PFSK-1 (cell line): Measurements from ENCODE around the gene CEPT1.

Source experiments
- FOXP2 ChIP-seq: optimal IDR thresholded peaks from 2 replicates; pipeline ENCODE3; 2011; ENCODE audit warnings: borderline replicate concordance, control low read depth, inconsistent platforms; ENCODE audit not compliant: insufficient read depth; ENCODE audit errors: extremely low read length, extremely low read depth
- POLR2AphosphoS5 ChIP-seq: IDR thresholded peaks from 2 replicates; pipeline ENCODE4 v1.6.1; 2012; ENCODE audit warnings: low read depth, mild to moderate bottlenecking, control low read depth, low read length, moderate library complexity
- SIN3A ChIP-seq: IDR thresholded peaks from 2 replicates; pipeline ENCODE4 v1.6.1; 2012; ENCODE audit warnings: mild to moderate bottlenecking, low read length, moderate library complexity, borderline replicate concordance; ENCODE audit not compliant: insufficient read depth
- TAF1 ChIP-seq: IDR thresholded peaks from 2 replicates; pipeline ENCODE4 v1.6.1; 2012; ENCODE audit warnings: low read length, control low read depth, borderline replicate concordance; ENCODE audit not compliant: insufficient read depth
- TF ChIP-seq, protein P1 (sequence below), 2 experiments: IDR thresholded peaks; 2 replicates each; pipeline versions ENCODE4 v1.6.1 to v1.8.0; 2011 to 2012; ENCODE audit warnings: low read depth in 2 of 2, low read length in 2 of 2, control low read depth in 1 of 2, inconsistent platforms in 1 of 2, mild to moderate bottlenecking in 1 of 2, moderate library complexity in 1 of 2; ENCODE audit not compliant: insufficient read depth in 1 of 2

DNA sequence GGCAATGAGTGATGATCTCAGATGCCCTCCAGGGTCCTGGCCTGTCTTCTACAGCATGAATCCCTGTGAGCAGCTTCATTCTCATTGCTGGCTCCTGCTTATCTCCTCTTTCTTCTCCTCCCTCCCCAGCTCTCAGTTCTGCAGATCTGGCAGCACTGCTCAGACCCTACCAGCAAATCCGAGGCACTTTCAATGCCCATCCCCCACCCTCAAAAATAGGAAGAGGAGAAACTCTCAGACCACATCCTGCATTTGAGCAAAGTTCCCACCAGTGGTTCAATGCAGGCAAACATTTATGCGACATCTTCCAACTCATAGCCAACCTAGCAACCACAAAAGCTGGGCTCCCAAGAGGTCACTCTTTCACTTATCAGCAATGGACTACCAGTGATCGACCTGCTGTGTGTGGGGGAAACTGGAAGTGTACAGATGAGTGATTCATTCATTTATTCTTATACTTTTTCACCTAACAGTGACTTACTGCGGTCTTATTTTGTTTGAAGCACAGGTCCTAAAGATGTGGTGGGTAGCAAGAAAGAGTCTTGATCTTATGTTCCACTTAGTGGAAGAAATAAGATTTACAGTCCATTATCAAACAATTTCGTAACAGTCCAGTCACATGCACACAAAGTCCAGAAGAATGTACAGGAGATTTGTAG lies 81.7 kb downstream of the CEPT1 start:
- no peak for TF ChIP-seq TAF1
- TF ChIP-seq, protein P1, sequence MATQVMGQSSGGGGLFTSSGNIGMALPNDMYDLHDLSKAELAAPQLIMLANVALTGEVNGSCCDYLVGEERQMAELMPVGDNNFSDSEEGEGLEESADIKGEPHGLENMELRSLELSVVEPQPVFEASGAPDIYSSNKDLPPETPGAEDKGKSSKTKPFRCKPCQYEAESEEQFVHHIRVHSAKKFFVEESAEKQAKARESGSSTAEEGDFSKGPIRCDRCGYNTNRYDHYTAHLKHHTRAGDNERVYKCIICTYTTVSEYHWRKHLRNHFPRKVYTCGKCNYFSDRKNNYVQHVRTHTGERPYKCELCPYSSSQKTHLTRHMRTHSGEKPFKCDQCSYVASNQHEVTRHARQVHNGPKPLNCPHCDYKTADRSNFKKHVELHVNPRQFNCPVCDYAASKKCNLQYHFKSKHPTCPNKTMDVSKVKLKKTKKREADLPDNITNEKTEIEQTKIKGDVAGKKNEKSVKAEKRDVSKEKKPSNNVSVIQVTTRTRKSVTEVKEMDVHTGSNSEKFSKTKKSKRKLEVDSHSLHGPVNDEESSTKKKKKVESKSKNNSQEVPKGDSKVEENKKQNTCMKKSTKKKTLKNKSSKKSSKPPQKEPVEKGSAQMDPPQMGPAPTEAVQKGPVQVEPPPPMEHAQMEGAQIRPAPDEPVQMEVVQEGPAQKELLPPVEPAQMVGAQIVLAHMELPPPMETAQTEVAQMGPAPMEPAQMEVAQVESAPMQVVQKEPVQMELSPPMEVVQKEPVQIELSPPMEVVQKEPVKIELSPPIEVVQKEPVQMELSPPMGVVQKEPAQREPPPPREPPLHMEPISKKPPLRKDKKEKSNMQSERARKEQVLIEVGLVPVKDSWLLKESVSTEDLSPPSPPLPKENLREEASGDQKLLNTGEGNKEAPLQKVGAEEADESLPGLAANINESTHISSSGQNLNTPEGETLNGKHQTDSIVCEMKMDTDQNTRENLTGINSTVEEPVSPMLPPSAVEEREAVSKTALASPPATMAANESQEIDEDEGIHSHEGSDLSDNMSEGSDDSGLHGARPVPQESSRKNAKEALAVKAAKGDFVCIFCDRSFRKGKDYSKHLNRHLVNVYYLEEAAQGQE (IDR thresholded peaks at IDR 0.05; ENCODE audit: insufficient read depth in 1 of 2, low read depth in 2 of 2, low read length in 2 of 2): no peak
- no peak for TF ChIP-seq POLR2AphosphoS5
- TF ChIP-seq FOXP2: no peak
- TF ChIP-seq SIN3A: no peak
